Bronchial epithelial cell (primary cell): ENCODE measurements around the gene HMGB1. TPM values are rescaled to one million over a fixed set of nuclear protein-coding genes. Genes with fewer than 3 reads are reported as not detected.

Source experiments
- DNase-seq: peaks from one replicate; pipeline ENCODE4 v3.0.0-alpha.2; 2010; ENCODE audit warnings: low read depth
- FAIRE-seq: peaks from 2 replicates; lab custom pipeline; 2011; peaks lifted over from hg19 to GRCh38; lab: Jason Lieb, UNC
- H3K27me3 ChIP-seq: 2 replicates; pipeline ENCODE4 v1.5.1; 2011; ENCODE audit warnings: low read length; ENCODE audit not compliant: control insufficient read depth, insufficient read depth
- H3K36me3 ChIP-seq: 2 replicates; pipeline ENCODE4 v1.5.1; 2011; ENCODE audit warnings: low read length; ENCODE audit not compliant: control insufficient read depth, insufficient read depth
- H3K4me3 ChIP-seq: 2 replicates; pipeline ENCODE4 v1.5.1; 2011; ENCODE audit warnings: mild to moderate bottlenecking, low read depth, low read length, control low read depth
- total RNA-seq: library from RNA; depleted of rRNA; stranded (reverse); fragments of >200 nt; gene quantifications from 2 replicates; pipeline ENCODE4 v1.2.1, GENCODE V29; 2014
- TF ChIP-seq, protein P1 (sequence below): IDR thresholded peaks from 2 replicates; pipeline ENCODE4 v1.5.1; 2011; ENCODE audit warnings: mild to moderate bottlenecking, moderate library complexity, low read length, control low read depth, inconsistent platforms; ENCODE audit not compliant: insufficient read depth, severe bottlenecking

The HMGB1 gene
- total RNA-seq, 1 donor from 2014 or later, result 72.4 TPM

DNA sequence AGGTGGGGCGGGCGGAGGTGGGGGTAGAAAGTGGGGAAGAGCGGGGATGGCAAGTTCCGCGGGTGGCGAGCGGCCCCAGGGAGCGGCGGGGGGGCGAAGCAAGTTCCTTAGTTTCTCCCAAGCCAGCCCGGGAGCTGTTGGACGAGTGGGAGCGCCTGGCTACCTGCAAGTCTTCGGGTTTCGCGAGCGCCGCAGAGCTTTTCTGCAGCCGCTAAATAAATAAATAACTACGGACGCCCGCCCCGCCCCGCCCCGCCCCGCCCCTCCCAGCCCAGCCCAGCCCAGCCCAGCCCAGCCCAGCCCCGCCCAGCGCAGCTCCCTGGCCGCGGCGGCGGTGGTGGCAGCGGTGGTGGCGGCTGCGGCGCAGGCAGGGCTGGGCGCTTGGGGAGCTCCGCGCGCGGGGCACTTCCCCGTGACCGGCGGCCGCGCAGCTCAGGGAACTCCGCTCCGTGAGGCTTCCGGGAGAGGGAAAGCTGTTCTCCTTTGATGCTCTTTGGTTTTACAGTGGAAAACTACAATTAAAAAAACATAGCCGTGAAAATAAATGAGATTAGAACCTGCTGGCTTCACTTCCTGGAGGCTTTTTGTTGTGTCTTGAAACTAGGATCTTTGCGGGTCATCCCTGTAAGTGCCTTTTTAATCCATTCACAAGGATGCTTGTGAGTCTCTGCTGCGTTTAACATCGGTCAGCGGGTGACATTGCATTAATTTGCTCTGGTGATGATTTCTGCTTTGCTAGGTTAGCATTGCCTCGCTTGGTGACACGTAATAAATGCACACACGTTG lies 43.5 kb downstream of the HMGB1 start, which contains the start of gene UBE2L5:
UBE2L5 (plus strand) TSS at position 440 of the 786 bp plus-strand sequence. CDS start 5,498 bp downstream, outside the sequence.
- FAIRE-seq (no peak), DNase-seq (peak; percentile 65)
- no peaks in the 10 kb centered on the region for H3K36me3 ChIP-seq
- H3K27me3 ChIP-seq, result no peaks in the 10 kb centered on the region
- TF ChIP-seq, protein P1, sequence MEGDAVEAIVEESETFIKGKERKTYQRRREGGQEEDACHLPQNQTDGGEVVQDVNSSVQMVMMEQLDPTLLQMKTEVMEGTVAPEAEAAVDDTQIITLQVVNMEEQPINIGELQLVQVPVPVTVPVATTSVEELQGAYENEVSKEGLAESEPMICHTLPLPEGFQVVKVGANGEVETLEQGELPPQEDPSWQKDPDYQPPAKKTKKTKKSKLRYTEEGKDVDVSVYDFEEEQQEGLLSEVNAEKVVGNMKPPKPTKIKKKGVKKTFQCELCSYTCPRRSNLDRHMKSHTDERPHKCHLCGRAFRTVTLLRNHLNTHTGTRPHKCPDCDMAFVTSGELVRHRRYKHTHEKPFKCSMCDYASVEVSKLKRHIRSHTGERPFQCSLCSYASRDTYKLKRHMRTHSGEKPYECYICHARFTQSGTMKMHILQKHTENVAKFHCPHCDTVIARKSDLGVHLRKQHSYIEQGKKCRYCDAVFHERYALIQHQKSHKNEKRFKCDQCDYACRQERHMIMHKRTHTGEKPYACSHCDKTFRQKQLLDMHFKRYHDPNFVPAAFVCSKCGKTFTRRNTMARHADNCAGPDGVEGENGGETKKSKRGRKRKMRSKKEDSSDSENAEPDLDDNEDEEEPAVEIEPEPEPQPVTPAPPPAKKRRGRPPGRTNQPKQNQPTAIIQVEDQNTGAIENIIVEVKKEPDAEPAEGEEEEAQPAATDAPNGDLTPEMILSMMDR, result no peak
- peak within 1 kb of the TSS; percentile 49 for H3K4me3 ChIP-seq

DNA sequence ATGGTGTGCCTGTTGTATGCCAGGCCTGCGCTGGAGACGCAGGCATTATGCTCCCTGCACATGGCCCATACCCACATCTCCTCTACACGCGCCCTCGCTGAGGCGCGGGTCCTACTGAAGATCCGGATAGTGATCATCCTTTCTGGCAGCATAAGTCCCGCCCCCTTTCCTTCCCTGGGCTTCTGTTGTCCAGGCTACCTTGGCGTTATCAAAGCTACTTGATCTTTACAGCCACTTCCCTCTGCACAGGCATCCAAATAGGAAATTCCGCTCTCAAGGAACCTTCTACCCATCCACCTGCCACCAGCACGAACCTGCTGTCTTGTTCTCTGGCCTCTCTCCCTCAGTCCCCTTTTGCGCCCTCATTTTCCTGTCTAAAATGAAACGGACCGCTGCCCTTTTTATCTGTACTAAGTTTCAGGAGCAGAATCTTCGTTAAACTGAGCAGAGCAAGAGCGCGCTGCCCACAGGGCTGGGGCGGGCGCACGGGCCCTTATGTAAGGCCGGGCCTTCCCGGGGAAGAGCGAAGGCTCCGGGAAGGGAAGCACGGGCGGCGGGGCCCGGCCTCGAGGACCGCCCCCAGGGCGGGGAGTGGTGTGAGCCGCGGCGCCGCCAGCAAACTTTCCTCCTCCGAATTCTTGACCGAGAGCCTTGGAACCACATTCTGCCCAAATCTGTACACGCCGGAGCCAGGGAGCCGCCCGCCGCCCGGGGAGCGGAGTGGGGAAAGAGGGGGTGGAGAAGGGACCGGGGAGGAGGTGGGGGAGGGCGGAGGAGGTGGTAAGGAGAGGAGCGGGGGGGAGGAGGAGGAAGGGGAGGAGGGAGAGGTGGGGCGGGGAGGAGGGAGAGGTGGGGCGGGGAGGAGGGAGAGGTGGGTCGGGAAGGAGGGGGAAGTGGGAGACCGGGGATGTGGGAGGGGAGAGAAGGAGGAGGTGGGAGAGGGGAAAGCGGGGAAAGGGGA lies 44.4 kb downstream of the HMGB1 start:
- DNase-seq, result peak; percentile 58

DNA sequence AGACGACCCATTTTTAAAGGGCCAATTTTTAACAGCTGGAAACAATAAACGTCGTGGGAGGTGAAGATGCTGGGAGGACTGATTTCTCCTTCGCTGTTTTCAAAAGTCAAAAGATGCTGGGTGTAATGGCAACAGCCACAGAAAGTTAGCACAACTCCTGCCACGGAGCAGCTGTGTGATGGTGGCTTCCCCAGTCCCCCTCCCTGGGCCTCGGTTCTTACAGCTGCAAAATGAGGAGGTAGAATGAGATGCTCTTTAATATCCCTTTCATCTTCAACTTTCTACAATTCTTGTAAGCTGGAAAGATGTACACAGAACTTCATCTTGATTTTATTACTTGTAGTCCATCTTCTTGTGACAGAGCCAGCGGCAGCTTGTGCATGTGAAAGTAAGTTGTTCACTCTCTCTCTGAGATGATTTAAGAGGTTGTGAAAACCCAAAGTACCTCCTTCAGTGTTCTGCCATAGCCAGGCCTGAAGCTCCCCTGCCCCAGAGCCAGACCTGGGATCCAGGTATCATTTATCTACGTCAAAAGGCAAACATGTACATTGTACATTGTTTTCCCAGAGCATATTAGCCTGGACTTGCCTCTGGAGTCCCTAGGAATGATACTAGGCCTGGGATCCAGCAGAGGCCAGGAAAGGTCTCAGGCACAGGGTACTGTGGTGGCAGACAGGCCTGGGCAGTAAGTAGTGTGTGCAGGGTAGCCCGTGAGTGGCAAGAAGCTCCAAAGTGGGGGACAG lies 46.8 kb downstream of the HMGB1 start:
- H3K4me3 ChIP-seq, result no peak overlapping the region
- no peaks in the 10 kb centered on the region for H3K36me3 ChIP-seq
- peak; percentile 47 for FAIRE-seq
- TF ChIP-seq, protein P1, result no peak
- H3K27me3 ChIP-seq, result no peaks in the 10 kb centered on the region
- peak; percentile 50 for DNase-seq

More for the DNA sequence above, 44.4 kb downstream of the HMGB1 start:
- no peak for FAIRE-seq
- Histone ChIP-seq H3K36me3 (no peaks in the 10 kb centered on the region), H3K4me3 (peak overlapping the region; percentile 49), H3K27me3 (no peaks in the 10 kb centered on the region)
- TF ChIP-seq, protein P1, result no peak

DNA sequence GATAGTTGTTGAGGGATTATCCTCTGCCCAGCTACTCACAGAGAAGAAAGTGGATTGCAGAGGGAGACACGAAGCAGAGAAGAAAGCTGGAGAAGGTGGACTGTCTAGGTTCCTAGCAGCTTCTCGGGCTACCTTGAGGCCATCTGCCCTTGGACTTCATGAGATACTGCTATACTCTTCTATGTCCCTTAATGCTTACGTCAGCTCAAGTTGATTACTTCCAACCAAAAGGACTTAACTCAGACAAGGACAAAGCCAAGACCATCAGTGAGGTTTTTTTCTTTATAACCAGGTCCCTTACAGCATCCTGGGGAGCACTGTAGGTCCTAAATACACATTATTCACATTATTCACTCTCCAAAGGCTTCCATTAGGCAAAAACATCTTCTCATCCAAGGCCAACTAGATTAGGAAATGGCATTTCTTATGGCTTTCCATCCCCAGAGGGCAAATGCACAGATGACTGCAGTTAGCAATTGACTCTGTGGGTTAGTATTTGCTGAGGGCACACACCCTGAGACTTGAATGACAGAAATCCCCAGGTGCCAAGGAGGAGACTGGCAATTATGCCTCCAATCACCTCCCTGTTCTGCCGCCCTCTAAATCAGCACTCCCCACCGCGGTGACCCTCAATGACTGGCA lies 47.5 kb downstream of the HMGB1 start:
- H3K36me3 ChIP-seq, result no peaks in the 10 kb centered on the region
- no peak for FAIRE-seq
- DNase-seq, result no peak
- TF ChIP-seq, protein P1, result no peak
- H3K27me3 ChIP-seq, result no peaks in the 10 kb centered on the region
- no peak overlapping the region for H3K4me3 ChIP-seq

DNA sequence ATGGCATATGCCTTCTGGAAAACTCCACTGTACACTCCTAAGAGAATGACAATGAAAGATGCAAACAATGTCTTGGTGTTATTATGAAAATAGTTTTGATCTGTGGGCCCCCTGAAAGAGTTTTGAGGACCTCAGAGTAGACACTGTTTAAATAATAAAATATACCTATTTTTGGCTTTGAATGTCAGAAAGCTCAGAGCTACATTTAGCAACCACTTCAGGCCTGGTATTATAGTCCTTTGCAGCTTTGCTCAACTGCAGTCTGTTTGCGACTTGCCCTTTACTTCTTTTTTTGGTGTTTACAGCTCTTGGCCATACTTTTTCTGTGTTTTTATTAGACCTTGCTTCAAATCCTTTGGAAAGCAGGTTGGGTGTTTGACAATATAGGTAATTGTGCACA lies 49.3 kb downstream of the HMGB1 start:
- TF ChIP-seq, protein P1, result no peak
- Histone ChIP-seq H3K27me3 (no peaks in the 10 kb centered on the region), H3K36me3 (no peaks in the 10 kb centered on the region), H3K4me3 (no peak overlapping the region)
- DNase-seq, result no peak
- no peak for FAIRE-seq
